Endothelial cell of umbilical vein (primary cell): Measurements from ENCODE around the gene TENM4. TPM values are rescaled to one million over a fixed set of nuclear protein-coding genes. Genes with fewer than 3 reads are reported as not detected.

ENCODE experiments used
- BruUV-seq: library from RNA; stranded (reverse); fragments of 400-500 nt; replicated peaks from 2 replicates; lab custom pipeline; 2021; lab: Mats Ljungman, UMichigan
- CTCF ChIA-PET: fragments of 300-600, 350-600 bp; sonication (Branson Sonifier 250); formaldehyde crosslinking; loops from one replicate; lab custom pipeline; 2021; ENCODE audit warnings: antibody characterized with exemption, inconsistent platforms; lab: Charles Lee
- POLR2A ChIA-PET: fragments of 300-600, 350-600 bp; sonication (Branson Sonifier 250); formaldehyde crosslinking; loops from one replicate; lab custom pipeline; 2021; ENCODE audit warnings: antibody characterized with exemption, inconsistent platforms; lab: Charles Lee
- DNase-seq: peaks from one replicate; pipeline ENCODE4 v3.0.0-alpha.2; 2011; ENCODE audit warnings: low read depth, low spot score
- FAIRE-seq: peaks from 2 replicates; lab custom pipeline; 2011; peaks lifted over from hg19 to GRCh38; lab: Jason Lieb, UNC
- H2AFZ ChIP-seq: 2 replicates; pipeline ENCODE4 v1.6.0; 2012; ENCODE audit warnings: low read depth, low read length, control low read depth, inconsistent platforms
- H3K27ac ChIP-seq: 2 replicates; pipeline ENCODE4 v1.5.1; 2011; ENCODE audit warnings: low read depth, mild to moderate bottlenecking, control low read depth, low read length, moderate library complexity; ENCODE audit not compliant: insufficient read depth
- H3K27me3 ChIP-seq, 2 experiments: 2 replicates each; pipeline versions ENCODE4 v1.6.0 to v1.6.1; 2011; ENCODE audit warnings: low read length in 2 of 2, mixed read lengths in 1 of 2; ENCODE audit not compliant: control insufficient read depth in 2 of 2, insufficient read depth in 2 of 2
- H3K36me3 ChIP-seq, 2 experiments: 2 replicates in 1 of 2; 3 replicates in 1 of 2; pipeline ENCODE4 v1.5.1; 2011; ENCODE audit warnings: low read length in 2 of 2, mild to moderate bottlenecking in 1 of 2, moderate library complexity in 1 of 2; ENCODE audit not compliant: control insufficient read depth in 2 of 2, insufficient read depth in 2 of 2; ENCODE audit errors: extremely low read depth in 1 of 2
- H3K4me1 ChIP-seq: 3 replicates; pipeline ENCODE4 v1.5.1; 2011; ENCODE audit warnings: mild to moderate bottlenecking, low read length; ENCODE audit not compliant: control insufficient read depth, insufficient read depth; ENCODE audit errors: extremely low read depth
- H3K4me2 ChIP-seq: 2 replicates; pipeline ENCODE4 v1.6.1; 2011; ENCODE audit warnings: low read length, control low read depth, mixed read lengths; ENCODE audit not compliant: insufficient read depth
- H3K4me3 ChIP-seq, 3 experiments: fragments of 200-600 bp in 1 of 3; sonication (generic), shearing (Covaris generic) in 1 of 3; replicated peaks in 1 of 3; 2 replicates each; pipeline ENCODE4 v1.5.1; 2011 to 2016; ENCODE audit warnings: control low read depth in 3 of 3, low read length in 3 of 3, mild to moderate bottlenecking in 2 of 3, inconsistent platforms in 1 of 3, low read depth in 1 of 3, moderate library complexity in 1 of 3; ENCODE audit not compliant: insufficient read depth in 1 of 3
- H3K79me2 ChIP-seq: 2 replicates; pipeline ENCODE4 v1.6.0; 2012; ENCODE audit warnings: low read length, inconsistent platforms; ENCODE audit not compliant: control insufficient read depth, insufficient read depth
- H3K9ac ChIP-seq: replicated peaks from 2 replicates; pipeline ENCODE3; 2011; ENCODE audit warnings: low read length, control low read depth; ENCODE audit not compliant: insufficient read depth; ENCODE audit errors: extremely low read depth
- H3K9me1 ChIP-seq: replicated peaks from 3 replicates; pipeline ENCODE4 v1.6.0; 2011; ENCODE audit warnings: mild to moderate bottlenecking, low read length; ENCODE audit not compliant: control insufficient read depth, insufficient read depth; ENCODE audit errors: extremely low read depth
- H3K9me3 ChIP-seq: replicated peaks from 2 replicates; pipeline ENCODE4 v1.5.1; 2012; ENCODE audit warnings: low read length, inconsistent platforms; ENCODE audit not compliant: control insufficient read depth, insufficient read depth
- H4K20me1 ChIP-seq: replicated peaks from 2 replicates; pipeline ENCODE3; 2011; ENCODE audit warnings: mild to moderate bottlenecking, low read length; ENCODE audit not compliant: control insufficient read depth, insufficient read depth; ENCODE audit errors: extremely low read depth
- CTCF ChIP-seq, 2 donors: IDR thresholded peaks; 1 replicate in 1 of 2; 2 replicates in 1 of 2; pipeline ENCODE4 v1.5.1; 2011; ENCODE audit warnings: low read length in 2 of 2, mild to moderate bottlenecking in 2 of 2, moderate library complexity in 2 of 2, control low read depth in 1 of 2, inconsistent platforms in 1 of 2, low read depth in 1 of 2; ENCODE audit not compliant: insufficient read depth in 1 of 2; ENCODE audit errors: extremely low read depth in 1 of 2
- EZH2 ChIP-seq: IDR thresholded peaks from 2 replicates; pipeline ENCODE4 v1.6.1; 2012; ENCODE audit warnings: borderline replicate concordance, low read depth, mild to moderate bottlenecking, moderate library complexity, low read length, inconsistent platforms; ENCODE audit not compliant: severe bottlenecking
- FOS ChIP-seq: IDR thresholded peaks from 2 replicates; pipeline ENCODE4 v1.6.1; 2011; ENCODE audit warnings: mild to moderate bottlenecking, low read length, moderate library complexity, borderline replicate concordance; ENCODE audit not compliant: insufficient read depth
- GATA2 ChIP-seq: IDR thresholded peaks from 2 replicates; pipeline ENCODE4 v1.7.0; 2011; ENCODE audit warnings: low read depth, mild to moderate bottlenecking, moderate library complexity, mixed read lengths, low read length; ENCODE audit not compliant: insufficient read length, insufficient read depth
- JUN ChIP-seq: IDR thresholded peaks from 2 replicates; pipeline ENCODE4 v1.6.1; 2011; ENCODE audit warnings: borderline replicate concordance, low read depth; ENCODE audit not compliant: insufficient read length, insufficient read depth
- MAX ChIP-seq: IDR thresholded peaks from 2 replicates; pipeline ENCODE4 v1.6.1; 2011; ENCODE audit not compliant: insufficient read depth, insufficient read length
- MYC ChIP-seq: IDR thresholded peaks from one replicate; pipeline ENCODE4 v1.6.1; 2011; ENCODE audit warnings: mild to moderate bottlenecking, low read depth, low read length
- POLR2A ChIP-seq: IDR thresholded peaks from 2 replicates; pipeline ENCODE4 v1.6.1; 2012; ENCODE audit warnings: low read depth, mild to moderate bottlenecking, control low read depth, low read length
- POLR2AphosphoS5 ChIP-seq: IDR thresholded peaks from 2 replicates; pipeline ENCODE4 v1.6.1; 2012; ENCODE audit warnings: low read depth, mild to moderate bottlenecking, control low read depth, low read length, moderate library complexity; ENCODE audit not compliant: insufficient read depth
- dilution Hi-C: fragments of 300-500 bp; cut with MboI; formaldehyde crosslinking; loops from one replicate; pipeline ENCODE4 v1.15.0; 2019; ENCODE audit warnings: low sequenced_read_pairs; ENCODE audit not compliant: extremely low pct_ligation_motif_present
- intact Hi-C: fragments of 100-400 bp; cut with micrococcal nuclease; formaldehyde crosslinking; loops from one replicate; pipeline ENCODE4 v1.10.0; 2022
- polyA plus RNA-seq, 4 experiments: library from polyadenylated mRNA; depleted of rRNA in 3 of 4; stranded (reverse) in 3 of 4; unstranded in 1 of 4; fragments of >200 nt; gene quantifications; 2 replicates each; pipeline versions ENCODE4 v1.2.1 to v1.2.3, GENCODE V29; 2011 to 2012; ENCODE audit warnings: missing spikeins in 1 of 4
- total RNA-seq: library from RNA; stranded (reverse); gene quantifications from 2 replicates; pipeline ENCODE4 v1.2.3, GENCODE V29; 2021

Gene TENM4
- total and polyA plus RNA-seq, 2 donors (not counting 3 experiments of a cell fraction or from before 2014, with no cell fraction given) = 0.06 to 0.27 TPM

GRCh38 chr11:78655561-78655960 lies 785.3 kb downstream of the TENM4 start:
- no peaks in the 10 kb centered on the region for H3K27me3 ChIP-seq
- H3K9me1 ChIP-seq = no peaks in the 10 kb centered on the region
- H3K27ac ChIP-seq = no peak overlapping the region
- no peak for DNase-seq
- CTCF ChIA-PET = interaction anchor here (1.6 to 2.3 kb wide), 2 partner anchors 8 to 10 kb away, joined by 6 to 13 read pairs; no protein-coding TSS in a partner anchor
- dilution Hi-C loops (no loop called here), intact Hi-C loops (no loop called here)
- H2AFZ ChIP-seq = no peak overlapping the region
- H4K20me1 ChIP-seq = no peaks in the 10 kb centered on the region
- FAIRE-seq = no peak
- H3K4me1 ChIP-seq = no peaks in the 10 kb centered on the region
- TF ChIP-seq POLR2AphosphoS5 (no peak), FOS (no peak), EZH2 (no peak), GATA2 (no peak), JUN (no peak), MAX (no peak), MYC (no peak), CTCF (IDR thresholded peaks at IDR 0.05; ENCODE audit: extremely low read depth in 1 of 2, insufficient read depth in 1 of 2, low read depth in 1 of 2, low read length in 2 of 2) (no peak), POLR2A (no peak)
- H3K4me2 ChIP-seq = no peak overlapping the region
- H3K9me3 ChIP-seq = no peaks in the 10 kb centered on the region
- no peaks in the 10 kb centered on the region for H3K79me2 ChIP-seq
- POLR2A ChIA-PET = no interaction called here
- no peak overlapping the region for H3K4me3 ChIP-seq
- H3K9ac ChIP-seq = no peak overlapping the region
- H3K36me3 ChIP-seq = no peaks in the 10 kb centered on the region
- BruUV-seq = no TSS peak
